Measurements from ENCODE around the gene TALDO1.

The TALDO1 gene

GRCh38 chr11:747158-748006 lies at the start of gene TALDO1:
TALDO1 (plus strand) TSS chr11:747464; CDS start chr11:747482, 18 bp downstream.
- H3K36me3 Mint-ChIP-seq (ENCODE audit: low read depth), result peaks cover 46% of the 10 kb centered on the region
- no peaks in the 10 kb centered on the region for H3K27me3 Mint-ChIP-seq
- peaks cover 33% of the 10 kb centered on the region for H3K4me1 Mint-ChIP-seq (ENCODE audit: low read depth)
- peak within 1 kb of the TSS; percentile 93 for H3K27ac Mint-ChIP-seq
- intact Hi-C loops (cut with micrococcal nuclease), result no loop called here
- H3K4me3 Mint-ChIP-seq, result peak within 1 kb of the TSS; percentile 91
- no peaks in the 10 kb centered on the region for H3K9me3 Mint-ChIP-seq

DNA sequence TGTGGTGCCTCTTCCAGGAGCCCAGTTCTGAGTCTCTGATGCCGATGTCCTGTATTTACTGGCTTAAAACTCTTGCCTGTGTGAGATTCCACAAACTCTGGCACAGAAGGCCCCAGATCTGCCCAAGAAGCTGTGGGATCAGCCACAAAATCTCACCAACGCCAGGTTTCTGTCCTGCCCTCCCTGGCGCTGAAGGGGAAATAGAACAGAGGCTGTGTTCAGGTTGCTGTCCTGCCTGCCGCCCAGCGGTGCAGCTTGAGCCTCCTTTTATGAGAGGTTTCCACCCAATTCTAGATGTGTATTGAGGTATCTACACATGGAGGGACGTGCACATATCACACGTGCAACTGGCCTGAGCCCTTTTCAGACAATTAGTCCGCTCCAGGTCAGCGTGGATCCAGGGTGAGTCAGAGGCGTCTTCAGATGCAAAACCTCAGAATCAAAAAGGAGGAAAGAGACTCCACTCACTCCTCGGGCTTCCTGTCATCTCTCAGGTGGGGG lies 49.4 kb upstream of the TALDO1 start:
- peak overlapping the region; percentile 98 for H3K27ac Mint-ChIP-seq
- H3K4me3 Mint-ChIP-seq, result peak overlapping the region; percentile 41
- peaks cover 69% of the 10 kb centered on the region for H3K4me1 Mint-ChIP-seq (ENCODE audit: low read depth)
- H3K27me3 Mint-ChIP-seq, result no peaks in the 10 kb centered on the region
- H3K36me3 Mint-ChIP-seq (ENCODE audit: low read depth), result peaks cover 53% of the 10 kb centered on the region
- H3K9me3 Mint-ChIP-seq, result no peaks in the 10 kb centered on the region
- intact Hi-C loops (cut with micrococcal nuclease), result no loop called here

- Mint-ChIP-seq H3K4me1 (ENCODE audit: low read depth) (peaks cover 68% of the 10 kb centered on the region), H3K4me3 (no peak overlapping the region), H3K9me3 (no peaks in the 10 kb centered on the region), H3K27me3 (no peaks in the 10 kb centered on the region), H3K27ac (peak overlapping the region; percentile 98), H3K36me3 (ENCODE audit: low read depth) (peaks cover 57% of the 10 kb centered on the region)
- intact Hi-C loops (cut with micrococcal nuclease), result no loop called here
Measured at GRCh38 chr11:698493-699115, 48.7 kb upstream of the TALDO1 start.

GRCh38 chr11:699116-699508 lies 48.2 kb upstream of the TALDO1 start:
- Mint-ChIP-seq H3K27ac (no peak overlapping the region), H3K4me1 (ENCODE audit: low read depth) (peaks cover 63% of the 10 kb centered on the region), H3K36me3 (ENCODE audit: low read depth) (peaks cover 62% of the 10 kb centered on the region), H3K4me3 (no peak overlapping the region), H3K27me3 (no peaks in the 10 kb centered on the region), H3K9me3 (no peaks in the 10 kb centered on the region)
- intact Hi-C loops (cut with micrococcal nuclease), result no loop called here

GRCh38 chr11:699753-700152 lies 47.5 kb upstream of the TALDO1 start:
- Mint-ChIP-seq H3K4me1 (ENCODE audit: low read depth) (peaks cover 62% of the 10 kb centered on the region), H3K36me3 (ENCODE audit: low read depth) (peaks cover 68% of the 10 kb centered on the region), H3K4me3 (no peak overlapping the region), H3K27me3 (peaks cover 4% of the 10 kb centered on the region), H3K27ac (no peak overlapping the region), H3K9me3 (no peaks in the 10 kb centered on the region)
- intact Hi-C loops (cut with micrococcal nuclease), result no loop called here

DNA sequence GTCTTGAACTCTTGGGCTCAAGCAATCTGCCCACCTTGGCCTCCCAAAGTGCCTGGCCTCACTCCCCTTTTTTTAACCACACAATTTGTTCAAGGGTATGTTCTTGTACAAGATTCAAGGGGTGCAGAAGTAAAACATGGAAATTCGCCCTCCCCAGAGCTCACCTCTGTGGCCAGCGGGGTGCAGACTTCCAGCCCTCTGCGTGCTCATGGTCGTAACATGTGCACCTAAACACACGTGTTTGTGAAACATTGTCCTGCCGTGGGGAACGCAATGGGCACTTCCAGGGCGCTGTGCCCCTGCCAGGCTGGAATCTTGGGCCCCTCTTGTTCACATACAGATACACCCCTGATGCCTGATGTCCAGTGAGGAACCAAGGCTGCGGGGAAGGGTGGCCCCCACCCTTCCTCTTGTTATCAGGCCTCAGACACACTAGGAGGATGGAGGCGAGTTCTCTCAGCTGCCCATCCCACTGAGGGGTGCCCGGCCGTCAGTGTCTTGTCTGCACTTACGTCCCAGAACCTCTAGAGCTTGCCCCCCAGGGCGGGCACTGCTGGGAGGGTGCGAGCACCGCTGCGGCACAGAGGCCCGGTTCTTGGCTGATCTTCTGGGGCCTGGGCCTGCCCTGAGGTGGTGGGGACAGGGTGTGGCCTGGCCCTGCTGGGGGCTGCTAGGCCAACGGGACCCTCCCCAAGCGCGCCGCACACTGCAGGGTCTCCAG lies 45.4 kb upstream of the TALDO1 start:
- no peaks in the 10 kb centered on the region for H3K9me3 Mint-ChIP-seq
- H3K27ac Mint-ChIP-seq, result no peak overlapping the region
- peaks cover 64% of the 10 kb centered on the region for H3K4me1 Mint-ChIP-seq (ENCODE audit: low read depth)
- H3K36me3 Mint-ChIP-seq (ENCODE audit: low read depth), result peaks cover 70% of the 10 kb centered on the region
- H3K4me3 Mint-ChIP-seq, result no peak overlapping the region
- peaks cover 19% of the 10 kb centered on the region for H3K27me3 Mint-ChIP-seq
- intact Hi-C loops (cut with micrococcal nuclease), result no loop called here

DNA sequence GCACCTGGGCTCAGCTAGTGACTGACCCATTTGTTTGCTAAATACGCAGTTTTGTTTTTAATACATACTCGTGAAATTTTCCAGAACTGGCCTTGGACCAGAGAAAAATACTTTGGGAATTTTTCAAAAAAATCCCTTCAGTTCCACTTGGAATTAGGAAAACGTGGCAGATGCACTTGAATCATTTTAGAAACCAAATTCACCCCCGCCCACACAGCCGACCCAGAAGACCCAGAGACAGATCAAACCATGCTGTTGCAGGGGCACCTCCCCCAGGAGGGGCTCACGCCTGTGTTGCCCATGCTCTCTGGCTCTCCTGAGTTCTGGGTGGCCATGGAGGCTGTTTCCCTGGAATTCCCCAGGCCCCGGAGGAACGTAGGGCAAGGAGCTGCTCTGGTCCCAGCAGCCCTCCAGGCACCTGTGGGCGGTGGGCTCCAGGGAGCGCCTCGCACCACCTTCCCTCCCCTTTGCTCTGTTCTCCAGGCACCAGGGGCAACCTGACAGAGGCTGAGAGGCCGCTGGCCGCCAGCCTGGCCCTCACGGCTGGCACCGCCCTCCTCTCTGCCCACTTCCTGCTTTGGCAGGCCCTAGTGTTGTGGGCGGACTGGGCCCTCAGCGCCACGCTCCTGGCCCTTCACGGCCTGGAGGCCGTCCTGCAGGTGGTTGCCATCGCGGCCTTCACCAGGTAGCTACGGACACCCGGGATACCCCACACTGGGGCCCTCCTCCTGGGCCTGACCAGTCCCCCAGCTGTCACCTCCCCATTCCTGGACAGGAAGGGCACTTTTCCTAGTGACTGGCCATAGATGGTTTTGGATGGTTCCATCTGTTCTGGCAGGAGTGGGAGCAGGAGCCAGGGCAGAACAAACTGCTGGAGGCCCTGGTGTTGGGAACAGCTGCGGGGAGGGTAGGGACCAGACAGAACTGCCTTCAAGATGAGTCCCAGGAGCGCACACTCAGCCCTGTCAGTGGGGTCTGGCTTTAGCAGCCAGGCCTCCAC lies 44.5 kb upstream of the TALDO1 start:
- intact Hi-C loops (cut with micrococcal nuclease), result no loop called here
- Mint-ChIP-seq H3K27ac (peak overlapping the region; percentile 73), H3K27me3 (peaks cover 27% of the 10 kb centered on the region), H3K36me3 (ENCODE audit: low read depth) (peaks cover 70% of the 10 kb centered on the region), H3K4me1 (ENCODE audit: low read depth) (peaks cover 56% of the 10 kb centered on the region), H3K4me3 (no peak overlapping the region), H3K9me3 (no peaks in the 10 kb centered on the region)

DNA sequence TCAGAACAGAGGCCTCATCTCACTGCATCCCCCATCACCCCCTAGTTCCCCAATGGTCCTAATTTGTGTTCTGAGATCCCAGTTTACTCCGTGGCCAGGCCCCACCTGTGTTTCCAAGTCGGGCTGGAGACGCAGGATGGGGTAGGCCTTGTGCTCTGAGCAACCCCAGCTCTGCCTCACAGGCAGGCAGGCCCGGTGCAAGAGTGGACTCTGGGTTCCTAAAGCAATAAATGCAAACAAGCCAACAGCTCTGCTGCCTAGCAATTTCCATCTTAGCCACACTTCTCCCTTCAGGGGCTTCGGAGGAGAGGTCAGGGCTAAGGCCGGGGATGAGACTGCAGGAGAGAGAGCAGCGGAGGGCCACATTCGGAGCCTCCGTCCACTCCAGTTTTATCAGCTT lies 43.8 kb upstream of the TALDO1 start:
- H3K9me3 Mint-ChIP-seq, result no peaks in the 10 kb centered on the region
- intact Hi-C loops (cut with micrococcal nuclease), result no loop called here
- peaks cover 63% of the 10 kb centered on the region for H3K36me3 Mint-ChIP-seq (ENCODE audit: low read depth)
- H3K4me3 Mint-ChIP-seq, result no peak overlapping the region
- H3K27ac Mint-ChIP-seq, result peak overlapping the region; percentile 73
- peaks cover 35% of the 10 kb centered on the region for H3K27me3 Mint-ChIP-seq
- peaks cover 48% of the 10 kb centered on the region for H3K4me1 Mint-ChIP-seq (ENCODE audit: low read depth)

GRCh38 chr11:704228-704674 lies 43.0 kb upstream of the TALDO1 start:
- no peak overlapping the region for H3K27ac Mint-ChIP-seq
- H3K4me1 Mint-ChIP-seq (ENCODE audit: low read depth), result peaks cover 41% of the 10 kb centered on the region
- intact Hi-C loops (cut with micrococcal nuclease), result no loop called here
- H3K36me3 Mint-ChIP-seq (ENCODE audit: low read depth), result peaks cover 56% of the 10 kb centered on the region
- H3K4me3 Mint-ChIP-seq, result no peak overlapping the region
- no peaks in the 10 kb centered on the region for H3K9me3 Mint-ChIP-seq
- H3K27me3 Mint-ChIP-seq, result peaks cover 40% of the 10 kb centered on the region

GRCh38 chr11:704781-705645 lies 42.3 kb upstream of the TALDO1 start:
- Mint-ChIP-seq H3K27me3 (peaks cover 47% of the 10 kb centered on the region), H3K27ac (no peak overlapping the region), H3K4me3 (no peak overlapping the region), H3K9me3 (no peaks in the 10 kb centered on the region), H3K36me3 (ENCODE audit: low read depth) (peaks cover 50% of the 10 kb centered on the region), H3K4me1 (ENCODE audit: low read depth) (peaks cover 36% of the 10 kb centered on the region)
- intact Hi-C loops (cut with micrococcal nuclease), result no loop called here

- peaks cover 42% of the 10 kb centered on the region for H3K36me3 Mint-ChIP-seq (ENCODE audit: low read depth)
- peaks cover 55% of the 10 kb centered on the region for H3K27me3 Mint-ChIP-seq
- no peaks in the 10 kb centered on the region for H3K9me3 Mint-ChIP-seq
- intact Hi-C loops (cut with micrococcal nuclease), result no loop called here
- H3K27ac Mint-ChIP-seq, result no peak within 1 kb of the TSS
- peak within 1 kb of the TSS; percentile 64 for H3K4me3 Mint-ChIP-seq
- H3K4me1 Mint-ChIP-seq (ENCODE audit: low read depth), result peaks cover 41% of the 10 kb centered on the region
Measured at GRCh38 chr11:705646-706438, 41.4 kb upstream of the TALDO1 start, which contains the start of gene EPS8L2. EPS8L2 (plus strand) TSS chr11:706231; CDS start chr11:709408, 3,177 bp downstream.

Measured in dendritic cell treated with granulocyte-macrophage colony-stimulating factor and Interleukin-4, amounts not matched to agents 40 ng/mL and 50 ng/mL, for 4 days (primary cell).